Omental fat pad (tissue), 4 donors: ENCODE data around the gene DNAH1. TPM values are rescaled to one million over a fixed set of nuclear protein-coding genes. Genes with fewer than 3 reads are reported as not detected.

Experiments
- ATAC-seq: fragments of 150-250 bp; one replicate; pipeline ENCODE4 v1.9.1; 2016; ENCODE audit warnings: mild to moderate bottlenecking, moderate library complexity; ENCODE audit not compliant: low FRiP score
- DNase-seq: peaks from one replicate; pipeline ENCODE4 v3.0.0-alpha.2; 2019; ENCODE audit warnings: low spot score
- CTCF ChIP-seq, 3 donors: fragments of 450-650 bp; IDR thresholded peaks; one replicate each; pipeline ENCODE4 v1.5.1; 2016 to 2017; ENCODE audit warnings: antibody characterized with exemption in 3 of 3, mild to moderate bottlenecking in 3 of 3, moderate library complexity in 2 of 3
- total RNA-seq, 4 donors: library from RNA; depleted of rRNA; stranded (reverse); fragments of >200 nt; gene quantifications; one replicate each; pipeline ENCODE4 v1.1.0, GENCODE V29; 2016

Gene DNAH1
- total RNA-seq, 4 donors from 2014 or later, result 6.7 to 24.9 (median 14.1) TPM

GRCh38 chr3:52403955-52404354 is 87.8 kb downstream of the DNAH1 start:
- DNase-seq (no peak), ATAC-seq (no peak)
- TF ChIP-seq CTCF (IDR thresholded peaks at IDR 0.05), result no peak

- TF ChIP-seq CTCF (IDR thresholded peaks at IDR 0.05), result no peak
- ATAC-seq (no peak), DNase-seq (no peak)
These were observed 88.3 kb downstream of the DNAH1 start for GRCh38 chr3:52404391-52404790.

- DNase-seq (no peak), ATAC-seq (no peak)
- no peak for TF ChIP-seq CTCF (IDR thresholded peaks at IDR 0.05)
These were observed 88.9 kb downstream of the DNAH1 start for GRCh38 chr3:52405066-52405465.

DNA sequence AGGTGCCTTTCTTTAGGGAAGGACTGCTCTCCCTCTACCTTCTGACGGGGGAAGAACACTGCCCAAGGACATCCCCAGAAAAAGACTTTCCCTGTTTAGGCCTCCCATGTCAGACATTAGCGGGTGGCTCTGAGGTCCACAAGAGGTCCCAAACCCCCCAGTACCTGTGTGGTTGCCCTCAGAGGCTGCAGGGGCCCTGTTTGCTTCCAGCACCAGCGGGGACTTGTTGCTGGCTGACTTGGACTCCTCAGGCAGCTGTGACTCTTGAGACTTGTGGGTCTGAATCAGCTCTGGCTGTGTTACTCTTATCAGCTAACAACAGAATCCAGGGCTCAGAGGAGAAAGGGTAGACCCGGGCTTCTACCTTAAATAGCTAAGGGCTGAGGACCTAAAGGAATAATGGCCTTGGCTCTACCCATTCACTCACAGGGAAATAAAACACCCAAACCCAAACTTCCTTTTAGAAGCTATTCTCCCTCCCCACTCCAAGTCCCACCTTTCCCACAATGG is 89.5 kb downstream of the DNAH1 start:
- no peak for TF ChIP-seq CTCF (IDR thresholded peaks at IDR 0.05)
- no peak for DNase-seq

GRCh38 chr3:52406231-52406661 is 90.1 kb downstream of the DNAH1 start:
- no peak for ATAC-seq
- DNase-seq, result no peak
- no peak for TF ChIP-seq CTCF (IDR thresholded peaks at IDR 0.05)

More for the DNA sequence above, 89.5 kb downstream of the DNAH1 start:
- ATAC-seq, result no peak

DNA sequence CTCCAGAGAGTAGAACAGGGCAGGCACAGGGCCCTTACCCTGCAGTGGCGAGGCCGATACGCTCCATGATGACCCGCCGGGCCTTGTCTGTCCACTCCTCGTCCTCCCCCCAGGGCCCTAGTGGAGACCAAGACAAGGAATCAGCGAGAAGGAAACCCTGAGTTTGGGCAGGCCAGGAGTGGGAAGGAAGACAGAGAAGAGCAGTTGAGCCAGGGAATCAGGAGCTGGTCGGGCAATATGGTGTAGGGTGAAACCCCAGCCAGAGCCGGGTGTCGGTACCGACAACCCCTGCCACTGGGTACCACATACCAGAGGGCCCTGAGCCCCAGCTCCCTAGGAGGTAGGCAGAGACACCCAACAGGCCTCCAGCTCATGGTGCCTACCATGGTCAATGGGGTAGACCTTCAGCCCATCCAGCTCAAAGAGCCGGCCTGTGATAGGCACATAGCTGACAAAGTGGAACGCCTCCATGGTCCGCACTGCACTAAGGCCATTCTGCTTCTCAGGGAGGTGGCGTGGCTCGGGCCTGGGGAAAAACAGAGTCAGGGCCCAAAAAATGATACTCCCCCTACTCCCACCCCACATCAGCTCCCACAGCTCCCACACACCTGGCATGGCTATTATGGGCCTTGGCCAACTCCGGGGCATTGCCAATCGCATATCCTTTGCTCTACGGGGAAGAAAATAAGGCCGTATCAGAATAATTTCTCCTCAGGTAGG is 90.8 kb downstream of the DNAH1 start:
- no peak for TF ChIP-seq CTCF (IDR thresholded peaks at IDR 0.05)
- DNase-seq (no peak), ATAC-seq (no peak)

- no peak for TF ChIP-seq CTCF (IDR thresholded peaks at IDR 0.05)
- DNase-seq (no peak), ATAC-seq (no peak)
These were observed 91.7 kb downstream of the DNAH1 start for GRCh38 chr3:52407779-52408178.
